Psoas muscle (tissue), 8 donors: ENCODE results near the gene NAT10. TPM values are rescaled to one million over a fixed set of nuclear protein-coding genes. Genes with fewer than 3 reads are reported as not detected.
A peak's percentile ranks its signal among the peaks of the same experiment; 100 is the strongest.

Experiments used
- ATAC-seq, 4 donors: fragments of 200-7000 bp; cut with Tn5 transposase; one replicate each; pipeline ENCODE4 v1.9.1; 2020; ENCODE audit warnings: moderate library complexity in 3 of 4, mild to moderate bottlenecking in 2 of 4
- DNase-seq, 2 donors: peaks; one replicate each; pipeline ENCODE4 v3.0.0-alpha.2; 2020
- H3K27ac ChIP-seq: fragments of 200-600 bp; one replicate; pipeline ENCODE4 v1.8.0; 2022
- H3K27me3 ChIP-seq, 3 donors: fragments of 200-600 bp in 1 of 3; one replicate each; pipeline versions ENCODE4 v1.6.1 to v1.8.0; 2013 to 2022; ENCODE audit warnings: low read length in 2 of 3, mild to moderate bottlenecking in 2 of 3, moderate library complexity in 1 of 3; ENCODE audit not compliant: insufficient read depth in 3 of 3
- H3K36me3 ChIP-seq, 2 donors: fragments of 200-600 bp in 1 of 2; one replicate each; pipeline versions ENCODE4 v1.6.1 to v1.8.0; 2013 to 2022; ENCODE audit warnings: low read depth in 1 of 2, mild to moderate bottlenecking in 1 of 2, moderate library complexity in 1 of 2; ENCODE audit not compliant: insufficient read depth in 1 of 2
- H3K4me1 ChIP-seq: fragments of 200-600 bp; one replicate; pipeline ENCODE4 v1.8.0; 2022
- H3K4me3 ChIP-seq: fragments of 200-600 bp; one replicate; pipeline ENCODE4 v1.8.0; 2022; ENCODE audit warnings: mild to moderate bottlenecking
- H3K9me3 ChIP-seq: fragments of 200-600 bp; one replicate; pipeline ENCODE4 v1.8.0; 2022
- WGBS, 3 donors: extraction: QIAGEN DNeasy Blood & Tissue Kit; methylation state at CpG; one replicate each; pipeline versions ENCODE4 v1.1.6 to v1.1.7; 2013; 5-methylcytosine and 5-hydroxymethylcytosine counted together
- intact Hi-C, 2 donors: fragments of 100-400 bp; cut with DNase I; formaldehyde crosslinking; loops; one replicate each; pipeline versions ENCODE4 v1.11.0 to v1.14.2; 2022
- polyA plus RNA-seq, 3 donors: library from polyadenylated mRNA; stranded (reverse); fragments of 200-250 nt; gene quantifications; one replicate each; pipeline ENCODE4 v1.2.3, GENCODE V29; 2013
- total RNA-seq, 4 donors: library from RNA; stranded (reverse); fragmentation: NEBNext Ultra II Directional in 2 of 4; extraction: Animal tissue kit (Norgen Biotek cat#: 25700) in 2 of 4; gene quantifications; one replicate each; pipeline versions ENCODE4 v1.2.1 to v1.2.4, GENCODE V29; 2021 to 2023
- TF ChIP-seq, protein P1 (sequence below): fragments of 200-600 bp; IDR thresholded peaks from one replicate; pipeline ENCODE4 v1.8.0; 2022; ENCODE audit warnings: antibody characterized with exemption
- donor health status: healthy with polysubstance abuse.
- donor health status: DM: no; HTN: no; CAD: no; lungs with moderate emphysema.
- donor health status: Bipolar disorder and iron deficiency.
- donor health status: healthy.
- donor health status: DM: yes; HTN: yes; CAD: no.
- donor health status: DM: no; HTN: no; CAD: no.
- donor health status: DM: no; HTN: no; CAD: no.
- donor health status: DM: yes; HTN: yes; CAD: no.

NAT10 gene
- total and polyA plus RNA-seq, 7 donors: 21.0 to 51.5 (median 29.1) TPM

GRCh38 chr11:34174412-34175041 is 69.1 kb downstream of the NAT10 start:
- Histone ChIP-seq H3K27ac (peak overlapping the region; percentile 19), H3K36me3 (peaks cover 0 to 17% of the 10 kb centered on the region in 2 donors), H3K4me1 (peaks cover 7% of the 10 kb centered on the region), H3K27me3 (no peaks in the 10 kb centered on the region), H3K4me3 (peak overlapping the region; percentile 58), H3K9me3 (no peaks in the 10 kb centered on the region)
- ATAC-seq (peak; percentile 98 to 99 (median 98)), DNase-seq (peak; percentile 85 to 92)
- TF ChIP-seq, protein P1, sequence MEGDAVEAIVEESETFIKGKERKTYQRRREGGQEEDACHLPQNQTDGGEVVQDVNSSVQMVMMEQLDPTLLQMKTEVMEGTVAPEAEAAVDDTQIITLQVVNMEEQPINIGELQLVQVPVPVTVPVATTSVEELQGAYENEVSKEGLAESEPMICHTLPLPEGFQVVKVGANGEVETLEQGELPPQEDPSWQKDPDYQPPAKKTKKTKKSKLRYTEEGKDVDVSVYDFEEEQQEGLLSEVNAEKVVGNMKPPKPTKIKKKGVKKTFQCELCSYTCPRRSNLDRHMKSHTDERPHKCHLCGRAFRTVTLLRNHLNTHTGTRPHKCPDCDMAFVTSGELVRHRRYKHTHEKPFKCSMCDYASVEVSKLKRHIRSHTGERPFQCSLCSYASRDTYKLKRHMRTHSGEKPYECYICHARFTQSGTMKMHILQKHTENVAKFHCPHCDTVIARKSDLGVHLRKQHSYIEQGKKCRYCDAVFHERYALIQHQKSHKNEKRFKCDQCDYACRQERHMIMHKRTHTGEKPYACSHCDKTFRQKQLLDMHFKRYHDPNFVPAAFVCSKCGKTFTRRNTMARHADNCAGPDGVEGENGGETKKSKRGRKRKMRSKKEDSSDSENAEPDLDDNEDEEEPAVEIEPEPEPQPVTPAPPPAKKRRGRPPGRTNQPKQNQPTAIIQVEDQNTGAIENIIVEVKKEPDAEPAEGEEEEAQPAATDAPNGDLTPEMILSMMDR: peak; percentile 96
- intact Hi-C loops: loop anchor here (1.0 to 10.0 kb wide), 4 partner anchors 123 to 320 kb away; no protein-coding TSS in a partner anchor
- 4 to 9% (median 4%) methylated on average over 25 to 33 of the region's 33 CpGs for WGBS, 3 donors

- TF ChIP-seq, protein P1: no peak
- peak in 1 of 2 donors; percentile 45 for DNase-seq
- H3K27ac ChIP-seq: no peak overlapping the region
- no peaks in the 10 kb centered on the region for H3K9me3 ChIP-seq
- no peaks in the 10 kb centered on the region for H3K27me3 ChIP-seq
- peaks cover 7% of the 10 kb centered on the region for H3K4me1 ChIP-seq
- no peak for ATAC-seq
- WGBS, 3 donors: 91 to 94% (median 93%) methylated on average over 7 of the region's 7 CpGs
- intact Hi-C loops: loop anchor here (5.0 to 10.0 kb wide), 3 partner anchors 122 to 319 kb away; no protein-coding TSS in a partner anchor
- peaks cover 0 to 12% of the 10 kb centered on the region in 2 donors for H3K36me3 ChIP-seq
- no peak overlapping the region for H3K4me3 ChIP-seq
Measured at GRCh38 chr11:34175284-34176019, 70.0 kb downstream of the NAT10 start.

DNA sequence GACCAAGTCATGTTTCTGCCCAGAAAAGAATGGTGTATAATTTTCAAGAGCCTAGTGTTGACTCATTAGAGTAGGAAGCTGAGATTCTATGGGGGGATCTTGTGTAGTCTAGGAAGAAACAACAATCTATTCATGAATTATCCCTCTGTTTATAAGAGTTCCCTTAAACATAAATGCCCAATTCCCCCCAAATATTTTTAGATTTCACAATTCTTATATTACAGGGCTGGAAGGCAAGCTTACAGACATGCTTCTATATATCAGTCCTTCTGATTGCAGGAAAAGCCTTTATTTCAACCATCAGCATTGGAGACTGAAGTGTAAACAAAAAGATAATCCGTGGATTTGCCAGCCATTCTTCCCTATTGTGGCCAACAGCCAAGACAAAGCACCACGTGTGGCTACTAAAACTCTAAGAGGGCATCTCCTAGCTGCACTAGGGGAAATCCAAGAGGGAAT is 71.4 kb downstream of the NAT10 start:
- no peak overlapping the region for H3K4me3 ChIP-seq
- H3K27me3 ChIP-seq: no peaks in the 10 kb centered on the region
- intact Hi-C loops: loop anchor here (5.0 to 10.0 kb wide), 3 partner anchors 121 to 318 kb away; no protein-coding TSS in a partner anchor
- H3K36me3 ChIP-seq: no peaks in the 10 kb centered on the region
- no peaks in the 10 kb centered on the region for H3K9me3 ChIP-seq
- ATAC-seq (no peak), DNase-seq (no peak)
- no peak overlapping the region for H3K27ac ChIP-seq
- 16 to 30% (median 25%) methylated on average over 2 of the region's 2 CpGs for WGBS, 3 donors
- TF ChIP-seq, protein P1: no peak
- peaks cover 7% of the 10 kb centered on the region for H3K4me1 ChIP-seq

GRCh38 chr11:34178209-34178821 is 72.9 kb downstream of the NAT10 start:
- WGBS, 3 donors: 88 to 93% (median 92%) methylated on average over 10 of the region's 10 CpGs
- no peaks in the 10 kb centered on the region for H3K36me3 ChIP-seq
- DNase-seq: peak in 1 of 2 donors; percentile 15
- H3K27ac ChIP-seq: no peak overlapping the region
- H3K9me3 ChIP-seq: no peaks in the 10 kb centered on the region
- intact Hi-C loops: loop anchor here (5.0 to 10.0 kb wide), 3 partner anchors 119 to 316 kb away; no protein-coding TSS in a partner anchor
- H3K4me1 ChIP-seq: peaks cover 7% of the 10 kb centered on the region
- no peak overlapping the region for H3K4me3 ChIP-seq
- TF ChIP-seq, protein P1: no peak
- no peaks in the 10 kb centered on the region for H3K27me3 ChIP-seq
- no peak for ATAC-seq
